ENCODE measurements around the gene PBXIP1.

DNA sequence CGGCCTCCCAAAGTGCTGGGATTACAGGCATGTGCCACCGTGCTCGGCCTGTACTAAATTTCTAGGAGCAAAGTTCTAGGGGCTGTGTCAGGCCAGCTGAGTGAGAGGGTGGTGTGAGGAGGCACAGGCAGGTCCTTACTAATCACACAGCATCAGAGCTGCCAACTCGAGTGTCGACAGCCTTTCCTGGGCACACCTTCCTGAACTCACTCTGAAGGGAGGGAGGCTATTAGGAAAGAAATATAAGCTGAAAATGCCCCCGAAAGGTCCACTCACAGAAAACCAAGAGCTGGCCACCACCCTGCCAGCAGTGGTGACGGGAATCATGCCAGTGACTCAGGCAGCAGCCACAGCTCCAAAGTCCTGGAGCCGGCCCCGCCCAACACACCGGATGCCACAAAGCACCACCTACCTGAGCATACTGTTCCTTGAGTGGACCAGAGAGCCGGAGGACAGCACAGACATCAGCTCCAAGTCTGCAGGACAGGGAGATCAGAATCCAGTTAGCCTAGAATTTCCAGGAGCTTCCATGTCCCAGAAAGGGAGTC lies 23.9 kb downstream of the PBXIP1 start:
- TF ChIP-seq, protein P1, sequence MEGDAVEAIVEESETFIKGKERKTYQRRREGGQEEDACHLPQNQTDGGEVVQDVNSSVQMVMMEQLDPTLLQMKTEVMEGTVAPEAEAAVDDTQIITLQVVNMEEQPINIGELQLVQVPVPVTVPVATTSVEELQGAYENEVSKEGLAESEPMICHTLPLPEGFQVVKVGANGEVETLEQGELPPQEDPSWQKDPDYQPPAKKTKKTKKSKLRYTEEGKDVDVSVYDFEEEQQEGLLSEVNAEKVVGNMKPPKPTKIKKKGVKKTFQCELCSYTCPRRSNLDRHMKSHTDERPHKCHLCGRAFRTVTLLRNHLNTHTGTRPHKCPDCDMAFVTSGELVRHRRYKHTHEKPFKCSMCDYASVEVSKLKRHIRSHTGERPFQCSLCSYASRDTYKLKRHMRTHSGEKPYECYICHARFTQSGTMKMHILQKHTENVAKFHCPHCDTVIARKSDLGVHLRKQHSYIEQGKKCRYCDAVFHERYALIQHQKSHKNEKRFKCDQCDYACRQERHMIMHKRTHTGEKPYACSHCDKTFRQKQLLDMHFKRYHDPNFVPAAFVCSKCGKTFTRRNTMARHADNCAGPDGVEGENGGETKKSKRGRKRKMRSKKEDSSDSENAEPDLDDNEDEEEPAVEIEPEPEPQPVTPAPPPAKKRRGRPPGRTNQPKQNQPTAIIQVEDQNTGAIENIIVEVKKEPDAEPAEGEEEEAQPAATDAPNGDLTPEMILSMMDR (IDR thresholded peaks at IDR 0.05) = no peak
- peak in 2 of 4 donors; percentile 22 to 33 for TF ChIP-seq POLR2A (IDR thresholded peaks at IDR 0.05)
